Measurements from ENCODE around the gene CD40LG. TPM values are rescaled to one million over a fixed set of nuclear protein-coding genes. Genes with fewer than 3 reads are reported as not detected.

Gene CD40LG
- total RNA-seq, 4 donors from 2014 or later: 0.15 to 0.40 TPM; not detected in 2

- Histone ChIP-seq H3K4me3 (no peak overlapping the region), H3K27me3 (no peaks in the 10 kb centered on the region), H3K36me3 (peaks cover 0 to 26% of the 10 kb centered on the region in 2 donors), H3K9me3 (no peaks in the 10 kb centered on the region), H3K4me1 (no peaks in the 10 kb centered on the region), H3K27ac (no peak overlapping the region)
- no peak for TF ChIP-seq EP300 (IDR thresholded peaks at IDR 0.05)
- no peak for TF ChIP-seq POLR2AphosphoS5 (IDR thresholded peaks at IDR 0.05)
- TF ChIP-seq, protein P1, sequence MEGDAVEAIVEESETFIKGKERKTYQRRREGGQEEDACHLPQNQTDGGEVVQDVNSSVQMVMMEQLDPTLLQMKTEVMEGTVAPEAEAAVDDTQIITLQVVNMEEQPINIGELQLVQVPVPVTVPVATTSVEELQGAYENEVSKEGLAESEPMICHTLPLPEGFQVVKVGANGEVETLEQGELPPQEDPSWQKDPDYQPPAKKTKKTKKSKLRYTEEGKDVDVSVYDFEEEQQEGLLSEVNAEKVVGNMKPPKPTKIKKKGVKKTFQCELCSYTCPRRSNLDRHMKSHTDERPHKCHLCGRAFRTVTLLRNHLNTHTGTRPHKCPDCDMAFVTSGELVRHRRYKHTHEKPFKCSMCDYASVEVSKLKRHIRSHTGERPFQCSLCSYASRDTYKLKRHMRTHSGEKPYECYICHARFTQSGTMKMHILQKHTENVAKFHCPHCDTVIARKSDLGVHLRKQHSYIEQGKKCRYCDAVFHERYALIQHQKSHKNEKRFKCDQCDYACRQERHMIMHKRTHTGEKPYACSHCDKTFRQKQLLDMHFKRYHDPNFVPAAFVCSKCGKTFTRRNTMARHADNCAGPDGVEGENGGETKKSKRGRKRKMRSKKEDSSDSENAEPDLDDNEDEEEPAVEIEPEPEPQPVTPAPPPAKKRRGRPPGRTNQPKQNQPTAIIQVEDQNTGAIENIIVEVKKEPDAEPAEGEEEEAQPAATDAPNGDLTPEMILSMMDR (IDR thresholded peaks at IDR 0.05): no peak
- no peak for TF ChIP-seq POLR2A (IDR thresholded peaks at IDR 0.05)
- 68% methylated on average over 4 of the region's 4 CpGs; no CpG with 5 or more reads in 1 of the 2 donors for WGBS, 2 donors (ENCODE audit: low coverage in 1 of 2)
- ATAC-seq: no peak
Observed at GRCh38 chrX:136692271-136692670, 44.3 kb downstream of the CD40LG start.

DNA sequence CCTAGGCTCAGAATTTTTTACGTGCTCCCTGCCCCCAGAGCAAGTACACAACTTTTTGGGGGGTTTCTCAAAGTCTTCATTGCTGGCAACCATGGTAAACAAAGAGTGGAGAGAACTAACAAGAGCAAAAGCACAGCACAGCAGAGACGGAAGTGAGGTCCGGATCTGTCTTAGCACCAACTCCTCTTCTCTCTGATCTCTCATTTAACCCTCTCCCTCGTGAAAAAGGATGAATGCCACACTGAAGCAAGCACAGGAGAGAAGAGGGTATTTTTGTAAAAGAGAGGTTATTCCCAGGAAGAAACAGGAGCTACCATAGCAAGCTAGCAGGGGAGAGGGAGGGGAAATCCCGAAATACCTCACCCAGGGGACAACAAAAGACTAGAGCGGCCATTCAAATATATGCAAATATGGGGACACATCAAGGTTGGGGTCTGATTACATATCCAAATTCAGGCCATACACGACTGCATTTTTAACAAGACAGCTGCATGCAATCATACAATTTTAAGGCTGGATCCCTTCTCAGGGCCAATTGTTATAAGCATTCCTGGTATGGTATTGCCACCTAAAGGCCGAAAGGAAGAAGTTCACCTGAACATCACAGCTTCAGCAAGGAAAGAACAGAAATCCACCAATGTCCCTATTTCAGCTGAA is 46.6 kb downstream of the CD40LG start:
- no peaks in the 10 kb centered on the region for H3K9me3 ChIP-seq
- WGBS, 2 donors (ENCODE audit: low coverage in 1 of 2): 34 to 37% methylated on average over 6 to 7 of the region's 8 CpGs
- no peak overlapping the region for H3K27ac ChIP-seq
- no peak overlapping the region for H3K4me3 ChIP-seq
- no peaks in the 10 kb centered on the region for H3K27me3 ChIP-seq
- peak; percentile 43 for ATAC-seq
- H3K36me3 ChIP-seq: peaks cover 0 to 13% of the 10 kb centered on the region in 2 donors
- TF ChIP-seq EP300 (IDR thresholded peaks at IDR 0.05) (no peak), POLR2AphosphoS5 (IDR thresholded peaks at IDR 0.05) (no peak), POLR2A (IDR thresholded peaks at IDR 0.05) (no peak)
- TF ChIP-seq, protein P1 (IDR thresholded peaks at IDR 0.05): peak; percentile 6 to 61 (median 44)
- H3K4me1 ChIP-seq: no peaks in the 10 kb centered on the region

DNA sequence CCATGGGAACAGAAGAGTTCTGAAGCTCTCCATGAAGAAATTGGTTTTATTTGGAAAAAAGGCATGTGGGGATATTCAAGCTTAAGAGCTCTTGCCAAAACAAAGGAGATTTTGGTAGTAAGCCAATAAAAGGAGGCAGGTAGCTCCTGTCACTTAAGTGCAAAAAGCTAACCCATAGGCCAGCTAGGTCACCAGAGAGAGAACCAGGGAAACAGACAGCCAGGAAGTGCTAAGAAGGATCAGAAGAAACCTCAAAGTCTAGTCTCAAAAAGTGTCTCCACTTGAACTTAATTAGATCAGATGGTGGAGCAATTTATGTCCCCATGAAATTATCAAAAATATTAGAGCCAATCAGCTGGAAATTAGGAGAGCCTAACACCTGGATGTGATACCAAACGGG is 49.2 kb downstream of the CD40LG start:
- no peak for TF ChIP-seq EP300 (IDR thresholded peaks at IDR 0.05)
- no peak for TF ChIP-seq POLR2A (IDR thresholded peaks at IDR 0.05)
- TF ChIP-seq POLR2AphosphoS5 (IDR thresholded peaks at IDR 0.05): no peak
- TF ChIP-seq, protein P1 (IDR thresholded peaks at IDR 0.05): no peak
- no peak overlapping the region for H3K4me3 ChIP-seq

GRCh38 chrX:136708348-136708747 is 60.4 kb downstream of the CD40LG start:
- Histone ChIP-seq H3K27ac (no peak overlapping the region), H3K27me3 (no peaks in the 10 kb centered on the region), H3K9me3 (no peaks in the 10 kb centered on the region), H3K4me1 (peaks cover 0 to 9% (median 0%) of the 10 kb centered on the region in 3 donors), H3K36me3 (peaks cover 0 to 29% of the 10 kb centered on the region in 2 donors), H3K4me3 (no peak overlapping the region)
- TF ChIP-seq, protein P1 (IDR thresholded peaks at IDR 0.05): peak in 2 of 4 experiments; percentile 8 to 20
- TF ChIP-seq EP300 (IDR thresholded peaks at IDR 0.05) (no peak), POLR2A (IDR thresholded peaks at IDR 0.05) (no peak)
- no peak for ATAC-seq
- 40 to 90% methylated on average over 1 of the region's 1 CpG for WGBS, 2 donors (ENCODE audit: low coverage in 1 of 2)

More for the DNA sequence above, 49.2 kb downstream of the CD40LG start:
- H3K36me3 ChIP-seq: peaks cover 0 to 6% of the 10 kb centered on the region in 2 donors
- H3K27me3 ChIP-seq: no peaks in the 10 kb centered on the region
- no peaks in the 10 kb centered on the region for H3K4me1 ChIP-seq
- 100% methylated on average over 1 of the region's 1 CpG; no CpG with 5 or more reads in 1 of the 2 donors for WGBS, 2 donors (ENCODE audit: low coverage in 1 of 2)
- no peak overlapping the region for H3K27ac ChIP-seq
- no peaks in the 10 kb centered on the region for H3K9me3 ChIP-seq
- ATAC-seq: no peak

Other genes starting within 250 kb of the CD40LG start
- gene BRS3, start 160.2 kb upstream of the CD40LG start, total RNA-seq: not detected
- 10 to 100 TPM; 62.1 to 76.5 (median 69.4) TPM for gene HTATSF1, start 150.6 kb upstream of the CD40LG start, total RNA-seq
- gene VGLL1, start 115.9 kb upstream of the CD40LG start, total RNA-seq: under 1 TPM in 1 of 4 donors, not detected in 3; 0.87 TPM
- gene ARHGEF6, start 132.8 kb downstream of the CD40LG start, total RNA-seq: 10 to 100 TPM; 14.2 to 18.5 (median 16.3) TPM
- 100 to 1,000 TPM; 158 to 329 (median 317) TPM for gene RBMX, start 232.6 kb downstream of the CD40LG start, total RNA-seq

All from gastroesophageal sphincter (tissue), 4 donors.